HepG2 (cell line): Measurements from ENCODE around the gene ACE. TPM values are rescaled to one million over a fixed set of nuclear protein-coding genes. Genes with fewer than 3 reads are reported as not detected.

Experiments used
- KAT7 ChIP-seq: IDR thresholded peaks from 2 replicates; pipeline ENCODE4 v1.6.1; 2018; ENCODE audit warnings: borderline replicate concordance, missing compliant biosample characterization
- PREB ChIP-seq: sonication (generic); formaldehyde crosslinking; IDR thresholded peaks from 2 replicates; pipeline ENCODE4 v1.4.0; 2020; ENCODE audit warnings: missing genetic modification reagents
- RFXAP ChIP-seq: sonication (generic); formaldehyde crosslinking; IDR thresholded peaks from 2 replicates; pipeline ENCODE4 v1.4.0; 2020; ENCODE audit warnings: missing genetic modification reagents, borderline replicate concordance
- SRSF1 ChIP-seq: fragments of 200-400 bp; formaldehyde crosslinking; optimal IDR thresholded peaks from 2 replicates; pipeline ENCODE3; 2017; ENCODE audit warnings: mild to moderate bottlenecking, low read depth, low read length, moderate library complexity
- SRSF4 ChIP-seq: fragments of 200-400 bp; formaldehyde crosslinking; IDR thresholded peaks from one replicate; pipeline ENCODE4 v1.6.1; 2018; ENCODE audit warnings: mild to moderate bottlenecking, low read depth, low read length, moderate library complexity; ENCODE audit not compliant: poor library complexity, severe bottlenecking
- THAP9 ChIP-seq: sonication (generic); formaldehyde crosslinking; IDR thresholded peaks from 2 replicates; pipeline ENCODE4; 2020; ENCODE audit warnings: missing genetic modification reagents, mild to moderate bottlenecking, borderline replicate concordance
- ZFP1 ChIP-seq: IDR thresholded peaks from 2 replicates; pipeline ENCODE4 v1.6.1; 2016
- ZNF44 ChIP-seq: sonication (generic); formaldehyde crosslinking; IDR thresholded peaks from 2 replicates; pipeline ENCODE4 v1.5.1; 2020; ENCODE audit warnings: mild to moderate bottlenecking, missing genetic modification reagents
- polyA plus RNA-seq, 8 experiments: library from polyadenylated mRNA; depleted of rRNA in 3 of 8; stranded (reverse) in 7 of 8; unstranded in 1 of 8; fragments of >200 nt; fragmentation: Illumina TruSeq in 4 of 8; extraction: Trizol in 4 of 8; gene quantifications; 2 replicates each; pipeline versions ENCODE4 v1.2.1 to v1.2.3, GENCODE V29; 2011 to 2016; ENCODE audit warnings: low read depth in 4 of 8, missing spikeins in 1 of 8, mixed read lengths in 1 of 8; ENCODE audit not compliant: insufficient read depth in 1 of 8
- total RNA-seq, 5 experiments: library from RNA; depleted of rRNA; stranded (reverse); fragments of >200 nt; fragmentation: Illumina TruSeq; extraction: Trizol; gene quantifications; 2 replicates each; pipeline ENCODE4 v1.2.3, GENCODE V29; 2016; ENCODE audit warnings: low read depth in 1 of 5
- TF ChIP-seq, protein P1 (sequence below): sonication (generic); formaldehyde crosslinking; IDR thresholded peaks from 2 replicates; pipeline ENCODE4 v1.4.0; 2020; ENCODE audit warnings: mild to moderate bottlenecking, missing genetic modification reagents
- TF ChIP-seq, protein P2 (sequence below): IDR thresholded peaks from 2 replicates; pipeline ENCODE4 v1.6.1; 2016; ENCODE audit warnings: mild to moderate bottlenecking

ACE gene
- total and polyA plus RNA-seq, 2 of the 13 experiments (the other 11 are each of a cell fraction or from before 2014, with no cell fraction given) = 0.08 to 0.13 TPM

GRCh38 chr17:63531022-63531965 lies 54.4 kb downstream of the ACE start (continued):
- TF ChIP-seq, protein P1, sequence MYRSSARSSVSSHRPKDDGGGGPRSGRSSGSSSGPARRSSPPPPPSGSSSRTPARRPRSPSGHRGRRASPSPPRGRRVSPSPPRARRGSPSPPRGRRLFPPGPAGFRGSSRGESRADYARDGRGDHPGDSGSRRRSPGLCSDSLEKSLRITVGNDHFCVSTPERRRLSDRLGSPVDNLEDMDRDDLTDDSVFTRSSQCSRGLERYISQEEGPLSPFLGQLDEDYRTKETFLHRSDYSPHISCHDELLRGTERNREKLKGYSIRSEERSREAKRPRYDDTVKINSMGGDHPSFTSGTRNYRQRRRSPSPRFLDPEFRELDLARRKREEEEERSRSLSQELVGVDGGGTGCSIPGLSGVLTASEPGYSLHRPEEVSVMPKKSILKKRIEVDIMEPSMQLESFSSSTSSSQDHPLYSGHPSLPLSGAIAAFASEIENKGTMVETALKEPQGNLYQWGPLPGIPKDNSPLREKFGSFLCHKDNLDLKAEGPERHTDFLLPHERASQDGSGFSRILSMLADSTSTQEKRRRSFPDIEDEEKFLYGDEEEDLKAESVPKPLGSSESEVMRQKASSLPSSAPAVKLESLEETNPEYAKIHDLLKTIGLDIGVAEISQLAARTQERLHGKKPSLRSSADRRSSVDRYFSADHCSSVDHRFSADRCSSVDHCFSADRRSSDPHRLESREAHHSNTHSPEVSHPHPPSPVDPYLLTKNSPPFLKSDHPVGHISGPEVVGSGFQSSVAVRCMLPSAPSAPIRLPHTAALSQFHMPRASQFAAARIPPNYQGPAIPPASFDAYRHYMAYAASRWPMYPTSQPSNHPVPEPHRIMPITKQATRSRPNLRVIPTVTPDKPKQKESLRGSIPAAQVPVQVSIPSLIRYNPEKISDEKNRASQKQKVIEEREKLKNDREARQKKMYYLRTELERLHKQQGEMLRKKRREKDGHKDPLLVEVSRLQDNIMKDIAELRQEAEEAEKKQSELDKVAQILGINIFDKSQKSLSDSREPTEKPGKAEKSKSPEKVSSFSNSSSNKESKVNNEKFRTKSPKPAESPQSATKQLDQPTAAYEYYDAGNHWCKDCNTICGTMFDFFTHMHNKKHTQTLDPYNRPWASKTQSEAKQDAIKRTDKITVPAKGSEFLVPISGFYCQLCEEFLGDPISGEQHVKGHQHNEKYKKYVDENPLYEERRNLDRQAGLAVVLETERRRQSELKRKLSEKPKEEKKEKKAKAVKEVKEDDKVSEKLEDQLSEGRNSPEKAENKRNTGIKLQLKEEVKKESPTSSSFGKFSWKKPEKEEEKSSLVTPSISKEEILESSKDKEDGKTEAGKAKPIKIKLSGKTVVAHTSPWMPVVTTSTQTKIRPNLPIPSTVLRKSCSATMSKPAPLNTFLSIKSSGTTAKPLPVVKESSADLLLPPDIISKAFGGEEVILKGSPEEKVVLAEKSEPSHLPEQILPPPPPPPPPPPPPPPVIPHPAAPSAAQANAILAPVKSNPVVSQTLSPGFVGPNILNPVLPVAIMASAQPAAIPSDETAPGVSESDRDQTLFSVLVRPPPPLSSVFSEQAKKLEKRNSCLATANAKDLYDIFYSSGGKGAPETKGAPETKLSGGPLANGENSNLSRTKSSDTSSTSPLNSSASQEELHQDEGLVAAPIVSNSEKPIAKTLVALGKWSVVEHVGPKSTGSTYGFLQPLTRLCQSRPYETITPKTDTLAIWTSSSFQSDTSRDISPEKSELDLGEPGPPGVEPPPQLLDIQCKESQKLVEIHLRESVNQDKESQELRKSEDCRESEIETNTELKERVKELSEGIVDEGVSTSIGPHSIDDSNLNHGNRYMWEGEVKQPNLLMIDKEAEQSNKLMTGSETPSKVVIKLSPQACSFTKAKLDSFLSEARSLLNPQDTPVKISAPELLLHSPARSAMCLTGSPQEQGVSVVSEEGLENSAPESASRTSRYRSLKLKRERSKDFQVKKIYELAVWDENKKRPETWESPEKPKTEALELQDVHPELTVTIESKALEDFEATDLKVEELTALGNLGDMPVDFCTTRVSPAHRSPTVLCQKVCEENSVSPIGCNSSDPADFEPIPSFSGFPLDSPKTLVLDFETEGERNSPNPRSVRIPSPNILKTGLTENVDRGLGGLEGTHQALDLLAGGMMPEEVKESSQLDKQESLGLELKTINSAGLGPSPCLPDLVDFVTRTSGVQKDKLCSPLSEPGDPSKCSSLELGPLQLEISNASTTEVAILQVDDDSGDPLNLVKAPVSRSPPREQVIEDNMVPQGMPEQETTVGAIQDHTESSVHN (CRISPR knock-in tag) = no peak
- TF ChIP-seq KAT7 (CRISPR knock-in tag) = peak; percentile 71; the same call in 1 of the 2 replicates
- no peak for TF ChIP-seq SRSF4
- no peak for TF ChIP-seq ZNF44
- no peak for TF ChIP-seq PREB (CRISPR knock-in tag)
- peak; percentile 75; the same call in 1 of the 2 replicates for TF ChIP-seq ZFP1 (CRISPR knock-in tag)
- TF ChIP-seq, protein P2, sequence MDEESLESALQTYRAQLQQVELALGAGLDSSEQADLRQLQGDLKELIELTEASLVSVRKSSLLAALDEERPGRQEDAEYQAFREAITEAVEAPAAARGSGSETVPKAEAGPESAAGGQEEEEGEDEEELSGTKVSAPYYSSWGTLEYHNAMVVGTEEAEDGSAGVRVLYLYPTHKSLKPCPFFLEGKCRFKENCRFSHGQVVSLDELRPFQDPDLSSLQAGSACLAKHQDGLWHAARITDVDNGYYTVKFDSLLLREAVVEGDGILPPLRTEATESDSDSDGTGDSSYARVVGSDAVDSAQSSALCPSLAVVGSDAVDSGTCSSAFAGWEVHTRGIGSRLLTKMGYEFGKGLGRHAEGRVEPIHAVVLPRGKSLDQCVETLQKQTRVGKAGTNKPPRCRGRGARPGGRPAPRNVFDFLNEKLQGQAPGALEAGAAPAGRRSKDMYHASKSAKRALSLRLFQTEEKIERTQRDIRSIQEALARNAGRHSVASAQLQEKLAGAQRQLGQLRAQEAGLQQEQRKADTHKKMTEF (CRISPR knock-in tag) = peak; percentile 92
- TF ChIP-seq RFXAP (CRISPR knock-in tag) = 0 out of 2 replicates have a peak, but pooled peaks have one; percentile 54
- TF ChIP-seq SRSF1 = no peak
- TF ChIP-seq THAP9 (CRISPR knock-in tag) = peak; percentile 39; the same call in 1 of the 2 replicates
